Common myeloid progenitor, CD34-positive (primary cell): ENCODE measurements around the gene ARPP19.

ENCODE experiments used
- CTCF ChIA-PET: fragments of 350-600 bp; sonication (Branson Sonifier 250); formaldehyde crosslinking; loops from one replicate; lab custom pipeline; 2021; ENCODE audit warnings: antibody characterized with exemption; lab: Charles Lee
- POLR2A ChIA-PET: fragments of 350-600 bp; sonication (Branson Sonifier 250); formaldehyde crosslinking; loops from one replicate; lab custom pipeline; 2021; ENCODE audit warnings: antibody characterized with exemption; lab: Charles Lee
- DNase-seq, 3 donors: peaks; one replicate each; pipeline versions ENCODE4 v3.0.0 to v3.0.0-alpha.2; 2013
- H3K27ac ChIP-seq, 2 experiments: 1 replicate in 1 of 2; 2 replicates in 1 of 2; pipeline ENCODE4 v1.7.0; 2013; ENCODE audit warnings: inconsistent platforms in 2 of 2, low read length in 2 of 2, mild to moderate bottlenecking in 2 of 2, low read depth in 1 of 2, moderate library complexity in 1 of 2; ENCODE audit not compliant: severe bottlenecking in 2 of 2, insufficient read depth in 1 of 2, poor library complexity in 1 of 2
- H3K27me3 ChIP-seq, 5 experiments: replicated peaks in 2 of 5; 1 replicate in 3 of 5; 2 replicates in 2 of 5; pipeline versions ENCODE4 v1.6.1 to v1.7.0; 2013; ENCODE audit warnings: low read length in 4 of 5, mild to moderate bottlenecking in 2 of 5, moderate library complexity in 2 of 5, inconsistent platforms in 1 of 5; ENCODE audit not compliant: insufficient read depth in 5 of 5, control insufficient read depth in 4 of 5
- H3K36me3 ChIP-seq, 4 experiments: 1 replicate in 2 of 4; 2 replicates in 2 of 4; pipeline versions ENCODE4 v1.6.1 to v1.7.0; 2013; ENCODE audit warnings: low read length in 3 of 4, control low read depth in 1 of 4, mild to moderate bottlenecking in 1 of 4; ENCODE audit not compliant: control insufficient read depth in 4 of 4, insufficient read depth in 4 of 4
- H3K4me1 ChIP-seq, 4 experiments: 1 replicate in 3 of 4; 2 replicates in 1 of 4; pipeline versions ENCODE4 v1.6.1 to v1.7.1; 2013; ENCODE audit warnings: low read length in 3 of 4, mild to moderate bottlenecking in 3 of 4, control low read depth in 1 of 4, inconsistent platforms in 1 of 4, moderate library complexity in 1 of 4; ENCODE audit not compliant: control insufficient read depth in 4 of 4, insufficient read depth in 4 of 4; ENCODE audit errors: control extremely low read depth in 1 of 4
- H3K4me3 ChIP-seq, 7 experiments: 1 replicate in 4 of 7; 2 replicates in 3 of 7; pipeline versions ENCODE4 v1.5.1 to v1.7.0; 2013; ENCODE audit warnings: mild to moderate bottlenecking in 7 of 7, low read length in 6 of 7, moderate library complexity in 6 of 7, inconsistent platforms in 2 of 7, low read depth in 2 of 7, control low read depth in 1 of 7; ENCODE audit not compliant: insufficient read depth in 4 of 7, control insufficient read depth in 1 of 7; ENCODE audit errors: extremely low read depth in 1 of 7
- H3K9me3 ChIP-seq, 5 experiments: 1 replicate in 4 of 5; 2 replicates in 1 of 5; pipeline versions ENCODE4 v1.6.1 to v1.7.1; 2013; ENCODE audit warnings: low read length in 4 of 5, mild to moderate bottlenecking in 2 of 5, inconsistent platforms in 1 of 5, low read depth in 1 of 5, moderate library complexity in 1 of 5; ENCODE audit not compliant: control insufficient read depth in 4 of 5, insufficient read depth in 2 of 5; ENCODE audit errors: control extremely low read depth in 1 of 5
- WGBS: methylation state at CpG from one replicate; pipeline ENCODE4 v1.1.5; 2013; ENCODE audit not compliant: insufficient coverage; 5-methylcytosine and 5-hydroxymethylcytosine counted together

ARPP19 gene

GRCh38 chr15:52509500-52510245 is 59.2 kb downstream of the ARPP19 start:
- H3K27me3 ChIP-seq: no peaks in the 10 kb centered on the region
- no peaks in the 10 kb centered on the region for H3K9me3 ChIP-seq
- ChIA-PET POLR2A (no interaction called here), CTCF (interaction anchor here (1.2 to 1.5 kb wide), 3 partner anchors 11 to 14 kb away, joined by 3 to 5 read pairs (median 4); no protein-coding TSS in a partner anchor)
- H3K4me1 ChIP-seq: peaks cover 0 to 5% (median 0%) of the 10 kb centered on the region in 4 experiments
- no peak overlapping the region for H3K4me3 ChIP-seq
- H3K27ac ChIP-seq: no peak overlapping the region
- DNase-seq: no peak
- H3K36me3 ChIP-seq: no peaks in the 10 kb centered on the region
- 81% methylated on average over 3 of the region's 3 CpGs for WGBS

DNA sequence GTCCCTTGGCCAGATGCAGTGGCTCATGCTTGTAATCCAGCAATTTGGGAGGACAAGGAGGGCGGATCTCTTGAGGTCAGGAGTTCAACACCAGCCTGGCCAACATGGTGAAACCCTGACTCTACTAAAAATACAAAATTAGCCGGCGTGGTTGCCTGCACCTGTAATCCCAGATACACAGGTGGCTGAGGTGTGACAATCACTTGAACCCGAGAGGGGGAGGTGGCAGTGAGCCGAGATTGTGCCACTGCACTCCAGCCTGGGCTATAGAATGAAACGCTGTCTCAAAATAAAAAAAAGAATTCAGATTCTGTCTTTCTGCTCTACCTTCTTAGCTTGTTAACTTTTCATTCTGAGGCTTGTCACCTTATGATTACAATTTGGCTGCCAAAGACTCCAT is 62.3 kb downstream of the ARPP19 start:
- Histone ChIP-seq H3K27me3 (no peaks in the 10 kb centered on the region), H3K9me3 (no peaks in the 10 kb centered on the region), H3K36me3 (no peaks in the 10 kb centered on the region), H3K4me1 (peaks cover 0 to 5% (median 0%) of the 10 kb centered on the region in 4 experiments), H3K27ac (no peak overlapping the region), H3K4me3 (no peak overlapping the region)
- WGBS: 91% methylated on average over 6 of the region's 6 CpGs
- ChIA-PET CTCF (no interaction called here), POLR2A (no interaction called here)
- no peak for DNase-seq

- no peaks in the 10 kb centered on the region for H3K27me3 ChIP-seq
- no peak for DNase-seq
- 96% methylated on average over 6 of the region's 6 CpGs for WGBS
- no peaks in the 10 kb centered on the region for H3K36me3 ChIP-seq
- peaks cover 0 to 5% (median 0%) of the 10 kb centered on the region in 4 experiments for H3K4me1 ChIP-seq
- H3K27ac ChIP-seq: no peak overlapping the region
- POLR2A ChIA-PET: no interaction called here
- H3K9me3 ChIP-seq: no peaks in the 10 kb centered on the region
- CTCF ChIA-PET: no interaction called here
- H3K4me3 ChIP-seq: no peak overlapping the region
Observed at GRCh38 chr15:52505151-52505550, 63.7 kb downstream of the ARPP19 start.

DNA sequence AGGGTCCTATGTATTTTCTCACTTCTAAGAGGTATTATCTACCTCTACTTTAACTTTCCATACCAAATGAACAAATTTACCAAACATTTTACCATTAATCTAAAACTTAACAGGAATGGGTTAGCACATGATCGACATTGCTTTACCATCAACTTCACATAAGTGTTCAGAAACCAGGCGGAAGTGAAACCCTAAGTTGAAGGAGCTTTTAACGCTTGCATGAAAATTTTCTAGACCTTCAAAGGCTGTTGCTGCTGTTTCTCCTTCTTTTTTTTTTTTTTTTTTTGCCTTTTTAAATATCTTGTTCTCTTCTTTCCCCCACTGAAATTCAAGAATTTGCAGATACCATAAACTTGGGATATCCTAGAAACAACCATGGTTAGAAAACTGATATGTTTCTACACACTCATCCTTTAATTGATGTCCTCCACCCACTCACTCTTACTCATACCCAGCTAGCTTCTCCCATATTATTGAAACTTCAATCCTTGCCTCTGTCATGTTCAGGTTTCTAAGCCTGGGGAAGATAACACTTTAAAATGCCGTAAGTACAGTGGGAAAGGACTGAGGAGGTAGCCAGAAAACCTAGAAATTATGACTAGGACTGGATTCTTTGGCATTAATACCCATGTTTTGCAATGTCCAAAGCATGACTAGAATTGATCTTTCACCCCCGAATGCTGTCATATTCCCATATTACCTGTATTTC is 64.9 kb downstream of the ARPP19 start:
- ChIA-PET POLR2A (no interaction called here), CTCF (interaction anchor here (0.6 kb wide), 1 partner anchor 263 kb away, joined by 3 read pairs; no protein-coding TSS in a partner anchor)
- no peak for DNase-seq
- H3K27ac ChIP-seq: no peak overlapping the region
- no peaks in the 10 kb centered on the region for H3K4me1 ChIP-seq
- no peaks in the 10 kb centered on the region for H3K27me3 ChIP-seq
- WGBS: 83% methylated on average over 5 of the region's 5 CpGs
- H3K9me3 ChIP-seq: no peaks in the 10 kb centered on the region
- H3K36me3 ChIP-seq: no peaks in the 10 kb centered on the region
- H3K4me3 ChIP-seq: no peak overlapping the region

- Histone ChIP-seq H3K27me3 (no peaks in the 10 kb centered on the region), H3K4me3 (no peak overlapping the region), H3K36me3 (no peaks in the 10 kb centered on the region), H3K4me1 (no peaks in the 10 kb centered on the region), H3K27ac (no peak overlapping the region), H3K9me3 (no peaks in the 10 kb centered on the region)
- WGBS: 100% methylated on average over 1 of the region's 1 CpG
- ChIA-PET CTCF (no interaction called here), POLR2A (no interaction called here)
- DNase-seq: no peak
Observed at GRCh38 chr15:52502608-52503007, 66.2 kb downstream of the ARPP19 start.

DNA sequence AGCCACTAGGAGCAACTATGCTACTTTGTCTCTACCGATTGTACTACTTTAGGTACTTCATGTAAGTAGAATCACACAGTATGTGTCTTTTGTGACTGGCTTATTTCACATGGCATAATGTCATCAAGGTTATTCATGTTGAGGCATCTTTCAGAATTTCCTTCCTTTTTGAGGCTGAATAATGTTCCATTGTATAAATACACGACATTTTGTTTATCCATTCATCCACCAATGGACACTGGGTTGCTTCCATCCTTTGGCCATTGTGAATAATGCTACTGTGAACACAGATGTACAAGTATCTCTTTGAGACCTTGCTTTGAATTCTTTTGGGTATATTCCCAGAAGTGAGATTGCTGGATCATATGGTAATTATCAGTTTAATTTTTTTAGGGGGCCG is 69.3 kb downstream of the ARPP19 start:
- H3K36me3 ChIP-seq: no peaks in the 10 kb centered on the region
- DNase-seq: no peak
- H3K27ac ChIP-seq: no peak overlapping the region
- H3K4me1 ChIP-seq: peaks cover 0 to 6% (median 2%) of the 10 kb centered on the region in 4 experiments
- ChIA-PET POLR2A (interaction anchor here (0.5 kb wide), 1 partner anchor 28 kb away, joined by 4 read pairs; no protein-coding TSS in a partner anchor), CTCF (interaction anchor here (1.6 kb wide), 1 partner anchor 19 kb away, joined by 4 read pairs; no protein-coding TSS in a partner anchor)
- H3K27me3 ChIP-seq: no peaks in the 10 kb centered on the region
- 100% methylated on average over 2 of the region's 3 CpGs for WGBS
- H3K9me3 ChIP-seq: no peaks in the 10 kb centered on the region
- no peak overlapping the region for H3K4me3 ChIP-seq

DNA sequence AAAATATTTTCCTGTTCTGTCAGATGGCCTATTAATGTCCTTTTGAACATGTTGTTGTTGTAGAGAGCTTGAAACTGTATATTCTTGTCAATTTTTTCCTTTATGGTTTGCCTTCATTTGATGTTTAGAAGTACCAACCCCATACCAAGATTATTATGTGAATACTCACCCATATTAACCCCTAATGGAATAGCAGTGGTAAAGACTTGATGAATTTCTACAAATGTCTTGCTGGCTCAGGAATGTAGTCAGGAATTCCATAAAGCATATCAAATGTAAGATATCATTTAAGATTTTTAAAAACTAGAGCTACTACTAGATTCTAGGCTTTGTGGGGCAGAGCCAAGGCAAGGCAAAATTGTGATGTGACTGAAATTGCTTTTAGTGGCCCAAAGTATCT is 70.1 kb downstream of the ARPP19 start:
- ChIA-PET POLR2A (no interaction called here), CTCF (interaction anchor here (2.1 kb wide), 1 partner anchor 17 kb away, joined by 4 read pairs; no protein-coding TSS in a partner anchor)
- no peaks in the 10 kb centered on the region for H3K9me3 ChIP-seq
- H3K27ac ChIP-seq: no peak overlapping the region
- H3K4me1 ChIP-seq: peaks cover 0 to 6% (median 2%) of the 10 kb centered on the region in 4 experiments
- H3K4me3 ChIP-seq: no peak overlapping the region
- no peaks in the 10 kb centered on the region for H3K36me3 ChIP-seq
- no peak for DNase-seq
- H3K27me3 ChIP-seq: no peaks in the 10 kb centered on the region
